Measurements from ENCODE around the gene ZNF548.

ZNF548 gene

GRCh38 chr19:57403737-57404563 is 14.3 kb downstream of the ZNF548 start:
- DNase-seq: no peak

DNA sequence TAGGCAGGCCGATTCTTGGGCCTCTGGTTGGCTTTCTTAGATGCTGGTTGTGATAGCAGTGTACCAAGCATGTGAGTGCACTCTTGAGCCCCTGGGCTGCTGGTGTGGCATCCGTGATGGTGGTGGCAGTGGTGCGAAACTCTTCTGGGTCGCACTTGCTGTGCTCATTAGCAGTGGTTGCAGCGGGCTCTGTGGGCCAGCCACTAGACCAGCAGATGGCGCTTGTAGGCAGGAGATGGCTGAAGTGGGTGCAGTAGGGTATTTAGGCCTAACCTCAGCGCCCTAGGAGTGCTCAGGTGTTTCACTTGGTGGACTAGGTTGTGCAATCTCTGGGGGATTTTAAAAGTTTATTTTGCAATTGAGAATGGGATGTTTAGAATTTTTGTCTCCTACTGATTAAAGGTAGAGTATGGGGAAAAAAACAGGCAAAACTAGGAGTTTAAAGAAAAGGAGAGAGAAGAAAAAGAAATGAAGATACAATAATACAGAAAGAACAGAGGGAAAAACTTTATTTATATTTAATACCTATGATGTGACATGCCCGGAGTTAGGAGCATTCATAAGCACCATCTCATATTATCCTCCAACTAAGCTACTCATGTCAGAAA is 17.0 kb downstream of the ZNF548 start:
- peak; percentile 46 to 70 (median 60) for DNase-seq

DNA sequence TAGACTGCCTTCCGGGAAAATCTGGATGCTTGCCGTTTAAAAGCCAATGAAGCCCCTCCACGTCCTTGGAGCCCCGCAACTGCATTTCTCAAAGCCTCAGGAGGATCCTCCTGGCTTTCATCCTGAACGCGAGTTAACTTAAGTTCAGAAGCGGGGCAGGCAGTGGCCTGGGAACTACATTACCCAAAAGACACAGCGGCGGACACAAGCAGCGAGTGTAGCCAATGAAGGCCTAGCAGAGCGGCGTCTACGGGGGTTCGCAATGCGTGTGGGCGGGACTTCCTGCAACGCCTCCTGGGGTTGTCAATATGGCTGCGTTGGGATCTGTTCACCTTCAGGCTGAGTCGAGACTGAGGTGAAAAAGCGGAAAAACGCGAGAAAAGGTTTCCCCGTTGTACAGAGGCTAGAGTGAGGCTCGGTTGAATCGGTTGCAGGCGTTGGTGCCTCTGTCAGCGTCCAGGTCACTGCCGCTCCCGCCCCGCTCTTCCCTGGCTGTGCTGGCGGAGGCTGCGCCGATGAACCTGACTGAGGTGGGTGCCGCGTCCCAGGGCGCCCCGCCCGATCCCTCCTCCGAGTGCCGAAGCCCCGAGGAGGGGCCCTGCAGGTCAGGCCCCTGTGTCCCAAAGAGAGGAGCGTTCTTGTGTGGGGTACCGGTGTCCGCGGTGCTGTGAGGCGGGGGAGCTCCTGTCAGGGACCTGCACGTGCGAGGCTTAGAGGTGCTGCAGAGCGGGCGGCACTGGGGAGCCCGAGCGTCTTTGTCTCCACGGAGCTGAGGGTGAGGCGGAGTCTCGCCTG is 21.4 kb downstream of the ZNF548 start, which contains the start of gene ZNF17:
ZNF17 (plus strand) TSS at position 285 of the 795 bp plus-strand sequence. CDS start 2,455 bp downstream, outside the sequence.
- peak; percentile 96 to 98 (median 97) for DNase-seq

- DNase-seq: no peak
Measured at GRCh38 chr19:57419439-57419838, 29.8 kb downstream of the ZNF548 start.

GRCh38 chr19:57421037-57421436 is 31.4 kb downstream of the ZNF548 start:
- no peak for DNase-seq

DNA sequence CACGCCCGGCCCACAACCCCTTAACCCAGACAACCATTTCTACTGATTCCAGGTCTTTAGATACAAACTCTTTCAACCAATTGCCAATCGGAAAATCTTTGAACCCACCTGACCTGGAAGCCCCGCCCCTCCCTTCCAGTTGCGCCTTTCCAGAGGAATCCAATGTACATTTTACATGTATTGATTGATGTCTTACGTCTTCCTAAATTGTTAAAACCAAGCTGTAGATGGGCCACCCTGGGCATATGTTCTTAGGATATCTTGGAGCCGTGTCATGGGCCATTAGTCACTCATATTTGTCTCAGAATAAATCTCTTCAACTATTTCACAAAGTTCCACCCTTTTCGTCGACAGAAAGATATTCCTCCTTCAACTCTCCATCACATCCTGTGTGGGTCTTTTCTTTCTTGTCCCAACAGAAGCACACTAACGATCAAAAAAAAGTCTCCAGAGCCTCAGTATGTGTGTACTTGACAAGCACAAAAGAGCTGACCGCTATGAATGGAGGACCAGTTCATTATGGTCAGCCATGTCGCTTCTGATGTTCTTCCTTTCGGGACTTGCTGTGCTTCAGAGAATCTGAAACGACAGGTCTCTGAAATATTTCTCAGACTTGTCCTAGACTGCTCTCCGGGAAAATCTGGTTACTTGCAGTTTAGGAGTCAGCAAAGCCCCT is 44.9 kb downstream of the ZNF548 start:
- DNase-seq: no peak

DNA sequence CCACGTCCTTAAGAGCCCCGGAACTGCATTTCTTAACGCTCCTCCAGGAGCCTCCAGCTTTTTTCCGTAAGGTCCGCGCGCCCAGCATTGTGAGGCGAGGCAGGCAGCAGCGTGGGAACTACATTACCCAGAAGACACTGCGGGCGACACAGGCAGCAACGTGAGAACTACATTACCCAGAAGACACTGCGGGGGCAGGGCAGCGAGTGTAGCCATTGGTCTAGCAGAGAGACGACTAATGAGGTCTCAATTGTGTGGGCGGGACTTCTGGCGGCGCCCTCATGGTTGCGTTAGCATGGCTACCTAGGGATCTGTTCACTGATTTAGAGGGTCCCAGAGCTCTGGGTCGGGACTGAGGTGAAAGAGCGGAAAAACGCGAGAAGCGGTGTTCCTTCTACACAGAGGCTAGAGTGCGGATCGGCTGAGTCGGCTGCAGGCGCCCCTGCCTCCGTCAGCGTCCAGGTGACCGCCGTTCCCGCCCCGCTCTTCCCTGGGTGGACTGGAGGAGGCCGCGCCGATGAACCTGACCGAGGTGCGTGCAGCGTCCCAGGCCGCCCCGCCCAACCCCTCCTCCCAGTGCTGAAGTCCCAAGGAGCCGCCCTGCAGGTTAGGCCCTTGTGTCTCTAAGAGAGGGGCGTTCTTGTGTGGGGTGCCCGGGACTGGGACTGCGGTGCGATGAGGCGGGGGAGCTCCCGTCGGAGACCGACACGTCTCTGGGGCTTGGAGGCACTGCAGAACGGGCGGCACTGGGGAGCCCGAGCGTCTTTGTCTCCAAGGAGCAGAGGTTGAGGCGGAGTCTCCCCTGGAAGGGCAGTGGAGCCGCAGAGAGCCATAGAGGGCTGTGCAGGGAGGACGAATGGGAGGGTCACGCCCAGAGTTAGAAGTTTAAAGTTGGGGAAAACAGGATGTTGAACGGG is 45.7 kb downstream of the ZNF548 start, which contains the start of gene ZNF749:
ZNF749 (plus strand) TSS at position 264 of the 917 bp plus-strand sequence; CDS start at position 518, 254 bp downstream.
- DNase-seq: peak; percentile 98 to 99 (median 99)

DNA sequence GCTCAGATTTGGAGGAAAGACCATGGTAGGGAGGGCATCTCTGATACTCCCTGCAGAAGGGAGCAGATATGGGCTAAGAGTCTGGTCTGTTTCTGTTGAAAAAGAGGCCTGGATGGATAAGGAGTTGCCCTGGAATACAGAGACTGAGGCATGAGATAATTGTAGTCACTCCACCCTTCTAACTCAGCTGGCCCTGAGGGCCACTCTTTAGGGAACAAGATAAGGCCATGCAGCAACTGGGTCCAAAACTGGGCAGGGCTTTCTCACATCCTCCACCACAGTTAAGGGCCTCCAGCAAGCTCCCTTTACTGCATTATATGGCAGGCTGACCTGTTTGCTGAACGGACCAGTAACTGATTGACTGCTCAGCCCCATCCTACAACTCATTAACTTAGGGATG is 46.8 kb downstream of the ZNF548 start:
- DNase-seq: no peak

DNA sequence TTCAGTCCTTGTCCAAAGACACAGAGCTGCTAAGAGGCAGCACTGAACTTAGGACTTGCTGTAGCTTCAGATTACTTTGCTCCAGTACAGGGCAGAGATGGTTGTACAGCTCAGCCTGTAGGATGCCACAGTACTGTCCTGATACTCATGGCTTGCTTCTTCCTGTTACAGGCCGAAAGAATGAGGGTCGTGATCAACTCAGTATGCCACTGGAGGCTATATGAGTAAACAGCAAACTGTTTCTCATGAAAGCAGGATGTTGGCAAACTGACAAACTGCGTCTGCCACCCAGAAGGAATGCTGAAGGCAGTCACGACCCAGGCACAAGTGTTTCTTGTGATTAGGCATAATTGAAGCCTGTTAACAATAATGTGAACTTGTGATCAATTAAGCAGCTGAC is 48.3 kb downstream of the ZNF548 start:
- DNase-seq: no peak

DNA sequence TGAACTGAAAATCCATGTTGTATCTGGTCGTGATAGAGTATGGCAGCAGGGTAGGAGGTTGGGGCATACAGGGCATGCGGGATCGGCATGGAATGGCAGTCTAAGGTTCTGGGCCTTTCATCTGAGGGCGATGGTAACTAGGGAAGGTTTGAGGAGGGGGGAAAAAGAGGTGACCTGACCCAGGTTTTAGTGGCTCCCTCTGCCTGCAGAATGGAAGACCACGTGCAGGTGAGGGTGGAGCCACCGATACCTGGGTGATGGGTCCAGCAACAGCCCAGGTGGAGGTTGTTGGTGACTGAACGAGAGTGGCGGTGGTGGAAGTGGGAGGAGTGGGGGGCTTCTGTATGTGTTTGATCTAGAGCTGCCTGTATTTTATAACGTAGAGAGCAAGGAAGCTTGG is 49.3 kb downstream of the ZNF548 start:
- DNase-seq: no peak

GRCh38 chr19:57441979-57442752 is 52.5 kb downstream of the ZNF548 start:
- DNase-seq: no peak

DNA sequence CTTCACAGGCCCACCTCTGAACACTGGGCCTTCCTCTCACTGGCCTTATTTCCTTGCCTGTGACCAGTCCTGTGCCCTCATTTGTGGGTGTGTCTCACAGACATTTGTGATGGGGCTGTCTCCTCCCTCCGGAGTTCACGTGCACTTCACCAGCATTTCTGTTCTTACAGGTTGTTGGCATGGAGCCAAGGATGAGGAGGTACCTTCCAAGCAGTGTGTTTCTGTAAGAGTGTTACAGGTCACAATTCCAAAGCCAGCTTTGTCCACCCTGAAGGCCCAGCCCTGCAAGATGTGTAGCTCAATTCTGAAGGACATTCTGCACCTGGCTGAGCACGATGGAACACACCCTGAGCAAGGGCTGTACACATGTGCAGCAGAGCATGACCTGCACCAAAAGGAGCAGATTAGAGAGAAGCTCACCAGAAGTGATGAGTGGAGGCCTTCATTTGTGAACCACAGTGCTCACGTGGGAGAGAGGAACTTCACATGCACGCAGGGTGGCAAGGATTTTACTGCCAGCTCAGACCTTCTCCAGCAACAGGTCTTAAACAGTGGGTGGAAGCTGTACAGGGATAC is 53.6 kb downstream of the ZNF548 start:
- no peak for DNase-seq

DNA sequence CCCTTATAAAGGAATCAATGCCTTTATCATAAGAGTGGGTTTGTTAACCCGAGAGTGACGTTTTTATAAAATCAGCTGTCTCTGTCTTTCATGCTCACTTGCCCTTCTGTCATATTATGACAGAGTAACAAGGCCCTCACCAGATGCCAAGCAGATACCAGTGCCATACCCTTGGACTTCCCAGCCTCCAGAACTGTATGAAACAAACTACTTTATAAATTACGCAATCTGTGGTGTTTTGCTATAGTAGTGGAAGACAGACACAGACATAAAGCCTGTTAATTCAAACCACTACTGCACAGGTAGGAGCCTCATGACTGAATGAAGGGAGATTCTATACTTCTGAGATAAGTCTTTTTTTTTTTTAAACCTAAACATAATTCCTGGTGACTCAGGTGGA is 62.7 kb downstream of the ZNF548 start:
- no peak for DNase-seq

Data from suppressor macrophage treated with lipopolysaccharide for 1 hour (primary cell).